ENCODE measurements around the gene SMARCC1.

Gene SMARCC1

DNA sequence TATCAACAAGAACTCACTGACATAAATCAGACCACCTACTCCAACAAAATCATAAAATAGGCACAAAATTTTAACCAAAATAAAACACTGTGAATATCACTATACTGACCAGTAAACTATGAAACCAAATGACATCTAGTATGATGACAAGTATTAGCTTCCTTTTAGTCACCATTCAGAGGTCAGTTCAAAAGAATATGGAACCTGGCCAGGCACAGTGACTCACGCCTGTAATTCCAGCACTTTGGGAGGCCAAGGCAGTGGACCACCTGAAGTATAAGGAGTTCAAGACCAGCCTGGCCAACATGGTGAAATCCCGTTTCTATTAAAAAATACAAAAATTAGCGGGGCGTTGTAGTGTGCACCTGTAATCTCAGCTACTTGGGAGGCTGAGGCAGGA is 65.8 kb downstream of the SMARCC1 start:
- peaks cover 30 to 39% of the 10 kb centered on the region in 2 experiments for H3K36me3 ChIP-seq (ENCODE audit: control insufficient read depth in 1 of 2, insufficient read depth in 2 of 2, low read length in 2 of 2)
- no peak overlapping the region for H3K4me2 ChIP-seq (ENCODE audit: low read length)
- no peak overlapping the region for H3K9ac ChIP-seq (ENCODE audit: low read length)
- no peak overlapping the region for H4K8ac ChIP-seq (ENCODE audit: low read depth, low read length)
- no peak overlapping the region for H3K27ac ChIP-seq (ENCODE audit: low read depth, low read length)
- H3K4me3 ChIP-seq (ENCODE audit: low read depth, low read length): no peak overlapping the region
- H4K12ac ChIP-seq (ENCODE audit: low read depth, low read length): no peak overlapping the region
- H3K4me1 ChIP-seq (ENCODE audit: control insufficient read depth in 1 of 2, insufficient read depth in 2 of 2, low read length in 2 of 2): no peaks in the 10 kb centered on the region
- H3K23ac ChIP-seq (ENCODE audit: low read length): no peak overlapping the region
- no peak overlapping the region for H4K91ac ChIP-seq (ENCODE audit: low read depth, low read length)
- no peak overlapping the region for H2AFZ ChIP-seq (ENCODE audit: insufficient read depth, low read length, poor library complexity)
- no peak overlapping the region for H2AK5ac ChIP-seq (ENCODE audit: low read length)
- DNase-seq: no peak
- H2BK5ac ChIP-seq (ENCODE audit: low read depth, low read length, poor library complexity): no peak overlapping the region
- no peaks in the 10 kb centered on the region for H3K27me3 ChIP-seq (ENCODE audit: insufficient read depth, low read length)
- no peak overlapping the region for H3K18ac ChIP-seq (ENCODE audit: low read length)
- no peak overlapping the region for H2BK12ac ChIP-seq (ENCODE audit: low read length)
- H3K79me1 ChIP-seq (ENCODE audit: low read length): no peaks in the 10 kb centered on the region
- no peak overlapping the region for H3K4ac ChIP-seq (ENCODE audit: low read depth, low read length)
- no peak overlapping the region for H3K14ac ChIP-seq (ENCODE audit: low read length)
- H3K79me2 ChIP-seq (ENCODE audit: control insufficient read depth, insufficient read depth, low read length, poor library complexity): no peaks in the 10 kb centered on the region
- no CpG with 5 or more reads among the region's 4 CpGs for WGBS (ENCODE audit: extremely low coverage, insufficient coverage, insufficient read length)
- H3K9me3 ChIP-seq (ENCODE audit: insufficient read depth, low read depth, low read length): peaks cover 2% of the 10 kb centered on the region
- H2BK120ac ChIP-seq (ENCODE audit: insufficient read depth, low read length, poor library complexity): no peak overlapping the region

DNA sequence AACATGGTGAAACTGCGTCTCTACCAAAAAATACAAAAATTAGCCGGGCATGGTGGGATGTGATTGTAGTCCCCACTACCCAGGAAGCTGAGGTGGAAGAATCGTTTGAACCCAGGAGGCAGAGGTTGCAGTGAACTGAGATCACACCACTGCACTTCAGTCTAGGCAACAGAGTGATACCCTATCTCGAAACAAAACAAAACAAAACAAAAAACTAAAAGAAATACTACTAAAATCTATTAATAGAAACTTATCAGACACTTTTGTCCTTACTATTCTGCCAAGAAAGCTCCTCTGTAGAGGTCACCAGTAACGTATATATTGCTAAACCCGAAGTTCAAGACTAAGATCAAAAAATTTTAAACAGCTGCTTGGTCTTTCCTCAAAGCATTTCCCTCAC is 67.1 kb downstream of the SMARCC1 start:
- no CpG with 5 or more reads among the region's 6 CpGs for WGBS (ENCODE audit: extremely low coverage, insufficient coverage, insufficient read length)
- no peak overlapping the region for H3K9ac ChIP-seq (ENCODE audit: low read length)

GRCh38 chr3:47713655-47714054 is 68.0 kb downstream of the SMARCC1 start:
- Histone ChIP-seq H3K23ac (ENCODE audit: low read length) (no peak overlapping the region), H2BK5ac (ENCODE audit: low read depth, low read length, poor library complexity) (no peak overlapping the region), H2AK5ac (ENCODE audit: low read length) (no peak overlapping the region), H3K27ac (ENCODE audit: low read depth, low read length) (no peak overlapping the region), H3K27me3 (ENCODE audit: insufficient read depth, low read length) (no peaks in the 10 kb centered on the region), H4K8ac (ENCODE audit: low read depth, low read length) (no peak overlapping the region), H3K4me2 (ENCODE audit: low read length) (no peak overlapping the region), H3K4me1 (ENCODE audit: control insufficient read depth in 1 of 2, insufficient read depth in 2 of 2, low read length in 2 of 2) (no peaks in the 10 kb centered on the region), H2BK120ac (ENCODE audit: insufficient read depth, low read length, poor library complexity) (no peak overlapping the region), H3K9me3 (ENCODE audit: insufficient read depth, low read depth, low read length) (peaks cover 2% of the 10 kb centered on the region), H3K79me1 (ENCODE audit: low read length) (no peaks in the 10 kb centered on the region), H3K9ac (ENCODE audit: low read length) (no peak overlapping the region), H2AFZ (ENCODE audit: insufficient read depth, low read length, poor library complexity) (no peak overlapping the region), H4K12ac (ENCODE audit: low read depth, low read length) (no peak overlapping the region), H3K14ac (ENCODE audit: low read length) (no peak overlapping the region), H3K79me2 (ENCODE audit: control insufficient read depth, insufficient read depth, low read length, poor library complexity) (no peaks in the 10 kb centered on the region), H4K91ac (ENCODE audit: low read depth, low read length) (no peak overlapping the region), H2BK12ac (ENCODE audit: low read length) (no peak overlapping the region), H3K18ac (ENCODE audit: low read length) (no peak overlapping the region), H3K4me3 (ENCODE audit: low read depth, low read length) (no peak overlapping the region), H3K36me3 (ENCODE audit: control insufficient read depth in 1 of 2, insufficient read depth in 2 of 2, low read length in 2 of 2) (peaks cover 34 to 35% of the 10 kb centered on the region in 2 experiments), H3K4ac (ENCODE audit: low read depth, low read length) (no peak overlapping the region)
- no peak for DNase-seq
- no CpG with 5 or more reads among the region's 2 CpGs for WGBS (ENCODE audit: extremely low coverage, insufficient coverage, insufficient read length)

More for the DNA sequence above, 67.1 kb downstream of the SMARCC1 start:
- Histone ChIP-seq H3K23ac (ENCODE audit: low read length) (no peak overlapping the region), H3K79me2 (ENCODE audit: control insufficient read depth, insufficient read depth, low read length, poor library complexity) (no peaks in the 10 kb centered on the region), H3K4me3 (ENCODE audit: low read depth, low read length) (no peak overlapping the region), H2AFZ (ENCODE audit: insufficient read depth, low read length, poor library complexity) (no peak overlapping the region), H3K4ac (ENCODE audit: low read depth, low read length) (no peak overlapping the region), H3K4me1 (ENCODE audit: control insufficient read depth in 1 of 2, insufficient read depth in 2 of 2, low read length in 2 of 2) (no peaks in the 10 kb centered on the region), H3K79me1 (ENCODE audit: low read length) (no peaks in the 10 kb centered on the region), H4K91ac (ENCODE audit: low read depth, low read length) (no peak overlapping the region), H2BK5ac (ENCODE audit: low read depth, low read length, poor library complexity) (no peak overlapping the region), H4K8ac (ENCODE audit: low read depth, low read length) (no peak overlapping the region), H2BK12ac (ENCODE audit: low read length) (no peak overlapping the region), H3K36me3 (ENCODE audit: control insufficient read depth in 1 of 2, insufficient read depth in 2 of 2, low read length in 2 of 2) (peaks cover 32 to 38% of the 10 kb centered on the region in 2 experiments), H3K27ac (ENCODE audit: low read depth, low read length) (no peak overlapping the region), H3K18ac (ENCODE audit: low read length) (no peak overlapping the region), H3K27me3 (ENCODE audit: insufficient read depth, low read length) (no peaks in the 10 kb centered on the region), H3K9me3 (ENCODE audit: insufficient read depth, low read depth, low read length) (peaks cover 2% of the 10 kb centered on the region), H2AK5ac (ENCODE audit: low read length) (no peak overlapping the region), H3K4me2 (ENCODE audit: low read length) (no peak overlapping the region), H4K12ac (ENCODE audit: low read depth, low read length) (no peak overlapping the region), H2BK120ac (ENCODE audit: insufficient read depth, low read length, poor library complexity) (no peak overlapping the region), H3K14ac (ENCODE audit: low read length) (no peak overlapping the region)
- DNase-seq: no peak

DNA sequence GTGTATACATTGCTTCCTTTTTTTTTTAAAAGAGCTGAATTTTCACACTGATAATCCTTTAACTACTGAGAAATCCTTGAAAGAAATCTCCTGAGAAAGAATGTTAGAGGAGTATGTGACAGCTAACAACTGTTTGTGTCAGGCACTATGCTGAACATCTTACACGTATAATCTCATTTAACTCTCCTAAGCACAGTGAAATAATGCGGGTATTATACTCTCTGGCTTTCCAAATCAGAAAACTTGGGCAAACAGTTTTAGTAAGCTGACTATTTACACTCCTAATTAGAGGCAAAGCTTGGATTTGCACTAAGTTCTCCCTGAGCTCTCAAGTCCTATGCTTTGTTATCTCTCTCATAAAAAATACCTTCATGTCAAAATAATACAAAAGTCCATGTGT is 69.3 kb downstream of the SMARCC1 start:
- Histone ChIP-seq H3K27ac (ENCODE audit: low read depth, low read length) (no peak overlapping the region), H2AK5ac (ENCODE audit: low read length) (no peak overlapping the region), H3K23ac (ENCODE audit: low read length) (no peak overlapping the region), H2BK120ac (ENCODE audit: insufficient read depth, low read length, poor library complexity) (no peak overlapping the region), H3K14ac (ENCODE audit: low read length) (no peak overlapping the region), H4K8ac (ENCODE audit: low read depth, low read length) (no peak overlapping the region), H2BK12ac (ENCODE audit: low read length) (no peak overlapping the region), H3K18ac (ENCODE audit: low read length) (no peak overlapping the region), H4K91ac (ENCODE audit: low read depth, low read length) (no peak overlapping the region), H3K36me3 (ENCODE audit: control insufficient read depth in 1 of 2, insufficient read depth in 2 of 2, low read length in 2 of 2) (peaks cover 34% of the 10 kb centered on the region in 2 experiments), H3K27me3 (ENCODE audit: insufficient read depth, low read length) (no peaks in the 10 kb centered on the region), H4K12ac (ENCODE audit: low read depth, low read length) (no peak overlapping the region), H2AFZ (ENCODE audit: insufficient read depth, low read length, poor library complexity) (no peak overlapping the region), H3K4me2 (ENCODE audit: low read length) (no peak overlapping the region), H2BK5ac (ENCODE audit: low read depth, low read length, poor library complexity) (no peak overlapping the region), H3K79me1 (ENCODE audit: low read length) (no peaks in the 10 kb centered on the region), H3K79me2 (ENCODE audit: control insufficient read depth, insufficient read depth, low read length, poor library complexity) (no peaks in the 10 kb centered on the region), H3K9ac (ENCODE audit: low read length) (no peak overlapping the region), H3K4me1 (ENCODE audit: control insufficient read depth in 1 of 2, insufficient read depth in 2 of 2, low read length in 2 of 2) (no peaks in the 10 kb centered on the region), H3K9me3 (ENCODE audit: insufficient read depth, low read depth, low read length) (peaks cover 2% of the 10 kb centered on the region), H3K4ac (ENCODE audit: low read depth, low read length) (no peak overlapping the region), H3K4me3 (ENCODE audit: low read depth, low read length) (no peak overlapping the region)
- WGBS (ENCODE audit: extremely low coverage, insufficient coverage, insufficient read length): no CpG with 5 or more reads among the region's 2 CpGs
- no peak for DNase-seq

Data from trophoblast cell (in vitro differentiated cells and primary cell).